WI38 (cell line): ENCODE data around the gene WNT8B.

Experiments used
- H3K4me3 ChIP-seq: 2 replicates; pipeline ENCODE4 v1.5.1; 2011; ENCODE audit warnings: low read depth, mild to moderate bottlenecking, control low read depth, low read length
- CTCF ChIP-seq: IDR thresholded peaks from 2 replicates; pipeline ENCODE4 v1.5.1; 2012; ENCODE audit warnings: low read depth, mild to moderate bottlenecking, control low read depth, low read length

WNT8B gene

GRCh38 chr10:100518761-100519241 lies 56.0 kb downstream of the WNT8B start:
- TF ChIP-seq CTCF = peak; percentile 52; the same call in 1 of the 2 replicates
- peak overlapping the region; percentile 14; the same call in 1 of the 2 replicates for H3K4me3 ChIP-seq

GRCh38 chr10:100519311-100520051 lies 56.7 kb downstream of the WNT8B start, which contains the start of gene SEC31B:
SEC31B (minus strand) TSS chr10:100519861; CDS start chr10:100516952, 2,909 bp downstream.
- peak within 1 kb of the TSS; percentile 31 for H3K4me3 ChIP-seq
- TF ChIP-seq CTCF = no peak

- no peak for TF ChIP-seq CTCF
Observed at GRCh38 chr10:100520811-100521210, 58.0 kb downstream of the WNT8B start.

GRCh38 chr10:100522107-100522801 lies 59.4 kb downstream of the WNT8B start:
- no peak overlapping the region for H3K4me3 ChIP-seq
- no peak for TF ChIP-seq CTCF

More at GRCh38 chr10:100520811-100521210, 58.0 kb downstream of the WNT8B start:
- H3K4me3 ChIP-seq = no peak overlapping the region

GRCh38 chr10:100522945-100523344 lies 60.1 kb downstream of the WNT8B start:
- TF ChIP-seq CTCF = no peak
- H3K4me3 ChIP-seq = no peak overlapping the region

- TF ChIP-seq CTCF = no peak
- no peak overlapping the region for H3K4me3 ChIP-seq
Observed at GRCh38 chr10:100524206-100524605, 61.4 kb downstream of the WNT8B start.

- TF ChIP-seq CTCF = no peak
- H3K4me3 ChIP-seq = no peak overlapping the region
Observed at GRCh38 chr10:100524638-100525037, 61.8 kb downstream of the WNT8B start.
